ENCODE results near the gene DNAJC8.

DNAJC8 gene

GRCh38 chr1:28232558-28233263 lies at the start of gene DNAJC8:
Gene DNAJC8, minus strand, starts transcription at chr1:28233029. Its CDS starts 31 bp downstream, at chr1:28232998.
- DNase-seq, result peak; percentile 70

GRCh38 chr1:28281608-28282425 lies 49.0 kb upstream of the DNAJC8 start:
- DNase-seq, result no peak

DNA sequence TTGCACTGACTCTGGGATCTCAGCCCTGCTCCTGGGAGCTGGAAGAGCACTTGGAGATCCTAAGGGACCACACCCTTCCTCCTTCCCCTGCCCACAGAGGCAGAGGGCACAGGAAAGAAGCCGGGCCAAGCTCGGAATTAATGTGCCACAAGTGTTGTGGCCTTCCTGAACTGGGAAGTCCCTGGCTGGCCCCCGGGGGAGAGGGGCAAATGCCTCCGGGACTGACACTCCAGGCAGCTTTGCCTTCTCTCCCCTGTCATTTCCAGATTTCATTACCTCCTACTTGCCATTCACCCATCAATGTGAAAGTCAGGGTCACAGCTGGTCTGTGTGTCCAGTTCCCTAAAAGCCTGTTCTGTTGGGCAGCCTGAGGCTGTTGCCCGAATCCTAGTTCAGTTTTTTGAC lies 48.1 kb upstream of the DNAJC8 start:
- no peak for DNase-seq

- no peak for DNase-seq
Measured at GRCh38 chr1:28280501-28280900, 47.7 kb upstream of the DNAJC8 start.

- no peak for DNase-seq
Measured at GRCh38 chr1:28279721-28280120, 46.9 kb upstream of the DNAJC8 start.

- no peak for DNase-seq
Measured at GRCh38 chr1:28278763-28279162, 45.9 kb upstream of the DNAJC8 start.

DNA sequence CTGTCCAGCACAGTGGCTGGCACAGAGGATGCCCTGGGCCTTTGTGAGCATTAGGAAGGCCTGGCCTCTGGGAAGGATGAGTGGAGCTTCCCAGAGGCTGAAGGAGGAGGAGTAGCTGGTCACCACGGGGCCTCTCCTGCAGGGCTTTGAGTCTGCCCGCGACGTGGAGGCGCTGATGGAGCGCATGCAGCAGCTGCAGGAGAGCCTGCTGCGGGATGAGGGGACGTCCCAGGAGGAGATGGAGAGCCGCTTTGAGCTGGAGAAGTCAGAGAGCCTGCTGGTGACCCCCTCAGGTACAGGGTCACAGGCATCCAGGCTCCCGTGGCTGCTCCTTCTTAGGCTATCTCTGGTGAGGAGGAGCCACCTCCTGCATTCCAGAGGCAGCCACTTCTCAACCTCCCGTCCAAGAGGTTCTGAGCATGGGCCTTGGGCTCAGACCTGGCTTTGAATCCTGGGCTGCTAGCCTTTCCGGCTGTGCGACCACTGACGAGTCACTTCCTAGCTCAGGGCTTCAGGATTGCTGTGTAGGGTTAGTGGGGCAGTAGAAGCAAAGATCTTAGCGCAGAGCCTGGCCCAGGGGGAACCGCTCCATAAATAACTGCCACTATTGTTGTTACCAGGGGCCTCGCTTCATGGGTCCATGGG lies 40.5 kb upstream of the DNAJC8 start:
- DNase-seq, result no peak

GRCh38 chr1:28272215-28272852 lies 39.5 kb upstream of the DNAJC8 start:
- DNase-seq, result no peak

- no peak for DNase-seq
Measured at GRCh38 chr1:28269529-28269928, 36.7 kb upstream of the DNAJC8 start.

DNA sequence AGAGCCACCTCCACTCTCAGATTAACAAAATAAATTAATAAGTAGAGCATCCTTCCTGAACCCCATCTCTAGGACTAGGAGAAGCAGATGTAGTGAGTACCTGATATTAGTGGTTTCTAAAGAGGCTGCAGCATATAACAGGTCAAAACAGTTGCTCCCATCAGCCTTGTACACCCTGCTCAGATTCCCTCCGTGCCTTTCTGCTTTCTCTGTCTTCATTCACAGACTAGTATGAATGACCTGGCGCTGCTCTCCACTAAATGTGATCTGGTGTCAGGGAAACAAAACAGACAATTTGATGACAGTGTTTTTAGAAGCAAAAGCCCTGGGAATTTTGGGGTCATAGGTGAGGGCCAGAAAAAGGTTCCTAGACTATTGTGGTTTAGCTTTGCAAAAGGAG lies 34.8 kb upstream of the DNAJC8 start:
- no peak for DNase-seq

- DNase-seq, result no peak
Measured at GRCh38 chr1:28266920-28267322, 34.1 kb upstream of the DNAJC8 start.

DNA sequence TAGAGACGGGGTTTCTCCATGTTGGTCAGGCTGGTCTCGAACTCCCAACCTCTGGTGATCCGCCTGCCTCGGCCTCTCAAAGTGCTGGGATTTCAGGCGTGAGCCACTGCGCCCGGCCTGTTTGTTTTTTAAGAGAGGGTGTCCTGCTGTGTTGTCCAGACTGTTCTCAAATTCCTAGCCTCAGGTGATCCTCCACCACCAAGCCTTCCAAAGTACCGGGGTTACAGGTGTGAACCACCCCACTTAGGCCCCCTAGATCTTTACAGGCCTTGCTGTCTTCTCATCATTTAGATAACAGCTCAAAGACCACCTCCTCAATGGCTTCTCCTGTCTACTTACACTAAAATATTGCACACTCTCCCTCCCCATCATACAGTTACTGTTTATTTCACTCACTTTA lies 32.7 kb upstream of the DNAJC8 start:
- DNase-seq, result no peak

DNA sequence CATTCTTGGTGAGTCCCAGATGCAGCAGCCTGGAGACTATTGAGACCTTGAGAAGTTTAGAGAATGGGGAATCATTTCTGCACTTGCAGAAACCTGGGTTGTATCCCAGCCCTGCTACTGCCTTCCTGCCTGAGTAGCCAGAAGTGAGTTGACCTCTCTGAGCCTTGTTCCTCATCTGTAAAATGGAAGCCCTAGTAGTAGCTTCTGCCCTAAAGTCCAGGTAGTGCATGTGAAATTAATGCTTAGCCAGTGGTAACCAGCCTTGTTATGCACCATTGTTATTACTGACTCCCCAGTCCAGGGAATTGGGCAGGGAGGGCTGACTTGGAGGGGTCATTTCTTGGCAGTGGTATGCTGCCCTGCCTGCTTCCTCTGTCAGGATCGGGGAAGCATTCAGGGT lies 32.1 kb upstream of the DNAJC8 start:
- DNase-seq, result no peak

DNA sequence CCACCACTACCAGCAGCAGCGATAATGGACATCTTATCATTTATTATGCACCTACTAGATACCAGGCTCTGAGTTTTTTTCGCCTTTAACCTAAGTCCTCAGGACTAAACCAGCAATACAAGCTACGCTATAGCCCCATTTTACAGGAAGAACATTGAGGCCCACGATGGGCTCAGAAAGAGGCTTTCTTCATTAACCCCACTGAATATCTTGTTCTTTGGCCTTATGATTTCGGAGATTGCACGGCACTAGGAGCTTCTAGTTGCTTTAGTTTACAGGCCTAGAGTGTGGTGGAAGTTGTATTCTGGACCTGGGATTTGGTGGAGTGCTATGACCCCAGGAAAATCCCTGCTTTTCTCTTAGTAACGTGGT lies 28.0 kb upstream of the DNAJC8 start:
- DNase-seq, result no peak

- DNase-seq, result no peak
Measured at GRCh38 chr1:28259934-28260802, 27.3 kb upstream of the DNAJC8 start.

GRCh38 chr1:28259252-28259933 lies 26.6 kb upstream of the DNAJC8 start, which contains the start of gene SESN2:
Gene SESN2, plus strand, starts transcription at chr1:28259518. Its CDS starts 330 bp downstream, at chr1:28259848.
- peak; percentile 80 for DNase-seq

DNA sequence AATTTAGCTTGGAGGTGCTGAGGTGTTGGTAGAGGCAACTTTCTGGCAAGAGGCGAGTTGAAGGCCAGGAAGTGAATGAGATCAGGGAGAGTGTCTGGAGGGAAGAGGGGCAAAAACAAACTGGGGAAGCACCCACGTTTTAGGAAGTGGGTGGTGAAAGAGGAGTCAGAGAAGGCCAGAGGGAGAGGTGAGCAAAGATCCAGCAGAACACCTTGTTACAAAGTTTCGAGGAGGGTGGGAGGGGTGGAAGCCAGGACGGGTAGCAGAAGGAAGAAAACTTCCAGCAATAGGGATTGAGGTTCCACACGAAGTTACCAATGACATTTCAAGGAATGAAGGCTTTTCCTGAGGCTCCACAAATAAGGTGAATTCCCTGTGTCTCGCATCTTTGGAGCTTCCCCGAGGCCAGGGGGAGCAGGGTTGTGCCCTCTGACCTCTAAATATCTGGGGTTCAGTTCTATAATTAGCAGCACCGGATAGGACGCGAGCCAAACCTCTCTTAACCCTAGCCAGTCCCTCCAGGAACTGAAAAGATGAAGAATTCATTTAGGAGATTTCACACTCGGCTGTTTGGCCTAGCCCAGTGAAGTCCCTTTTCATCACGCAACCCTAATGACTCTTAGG lies 25.9 kb upstream of the DNAJC8 start:
- DNase-seq, result no peak

- no peak for DNase-seq
Measured at GRCh38 chr1:28257736-28258135, 24.9 kb upstream of the DNAJC8 start.

DNA sequence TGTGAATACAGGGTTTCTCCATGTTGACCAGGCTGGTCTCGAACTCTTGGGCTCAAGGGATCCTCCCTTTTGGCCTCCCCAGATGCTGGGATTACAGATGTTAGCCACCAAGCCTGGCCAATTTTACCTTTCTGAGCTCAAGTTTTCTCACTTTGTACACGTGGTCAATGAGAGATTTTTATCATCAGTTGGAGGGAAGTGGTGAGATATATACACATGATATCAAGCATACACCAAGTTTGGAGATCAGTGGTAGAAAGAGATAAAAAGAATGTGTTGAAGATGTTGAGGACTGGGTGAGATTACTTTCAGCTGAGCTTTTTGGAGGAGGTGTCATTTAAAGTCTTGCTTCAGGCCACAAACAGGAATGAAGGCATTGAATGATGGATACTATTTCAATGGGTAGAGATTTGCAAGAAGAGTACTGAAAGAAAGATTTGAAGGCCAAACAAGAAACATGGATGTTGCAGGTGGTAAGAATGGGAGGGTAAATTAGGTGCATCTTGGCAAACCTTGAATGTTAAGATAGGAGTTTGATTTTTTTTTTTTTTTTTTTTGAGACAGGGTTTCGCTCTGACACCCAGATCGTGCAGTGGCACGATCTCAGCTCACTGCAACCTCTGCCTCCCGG lies 23.5 kb upstream of the DNAJC8 start:
- no peak for DNase-seq

DNA sequence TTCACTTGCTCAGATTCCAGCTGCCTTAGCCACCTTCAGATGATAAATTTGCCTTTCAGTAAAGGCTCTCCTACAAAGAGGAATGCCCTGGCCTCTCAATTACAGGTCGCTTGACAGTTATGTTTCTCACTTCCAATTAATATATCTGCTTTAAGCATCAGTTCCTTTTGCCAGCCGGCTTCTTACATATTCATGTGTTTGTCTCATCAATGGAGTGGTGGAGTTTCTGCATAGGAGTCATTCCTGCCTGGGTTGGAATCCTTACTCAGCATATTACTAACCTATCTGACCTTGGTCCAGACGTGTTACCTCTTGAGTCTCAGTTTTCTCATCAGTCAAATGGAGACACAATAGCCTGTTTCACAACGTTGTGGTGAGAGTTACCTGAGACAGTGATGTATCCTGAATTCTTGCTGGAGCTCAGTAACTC lies 17.1 kb upstream of the DNAJC8 start:
- DNase-seq, result no peak
